Sigmoid colon (tissue), 4 donors: ENCODE measurements around the gene KMT5C.
A peak's percentile ranks its signal among the peaks of the same experiment; 100 is the strongest.

Experiments used
- EP300 ChIP-seq, 4 donors: sonication (generic); formaldehyde crosslinking; IDR thresholded peaks; one replicate each; pipeline ENCODE4 v1.6.1; 2017; ENCODE audit warnings: antibody characterized with exemption in 4 of 4
- POLR2A ChIP-seq, 2 donors: fragments of 450-650 bp; IDR thresholded peaks; one replicate each; pipeline ENCODE4 v1.6.1; 2016; ENCODE audit warnings: antibody characterized with exemption in 2 of 2, mild to moderate bottlenecking in 2 of 2, moderate library complexity in 2 of 2
- POLR2AphosphoS5 ChIP-seq, 4 donors: sonication (generic); formaldehyde crosslinking; IDR thresholded peaks; one replicate each; pipeline ENCODE4 v1.6.1; 2017; ENCODE audit warnings: antibody characterized with exemption in 4 of 4
- TF ChIP-seq, protein P1 (sequence below), 4 experiments: fragments of 450-650 bp in 3 of 4; fragments of 200-600 bp in 1 of 4; IDR thresholded peaks; one replicate each; pipeline ENCODE4 v1.5.1; 2016 to 2019; ENCODE audit warnings: antibody characterized with exemption in 4 of 4, mild to moderate bottlenecking in 3 of 4, moderate library complexity in 2 of 4

GRCh38 chr19:55385724-55386492, 46.2 kb downstream of the KMT5C start, which contains the start of gene RPL28:
- TF ChIP-seq POLR2AphosphoS5 (IDR thresholded peaks at IDR 0.05) (peak; percentile 99 to 100 (median 100)), EP300 (IDR thresholded peaks at IDR 0.05) (no peak), POLR2A (IDR thresholded peaks at IDR 0.05) (peak; percentile 99)
- TF ChIP-seq, protein P1, sequence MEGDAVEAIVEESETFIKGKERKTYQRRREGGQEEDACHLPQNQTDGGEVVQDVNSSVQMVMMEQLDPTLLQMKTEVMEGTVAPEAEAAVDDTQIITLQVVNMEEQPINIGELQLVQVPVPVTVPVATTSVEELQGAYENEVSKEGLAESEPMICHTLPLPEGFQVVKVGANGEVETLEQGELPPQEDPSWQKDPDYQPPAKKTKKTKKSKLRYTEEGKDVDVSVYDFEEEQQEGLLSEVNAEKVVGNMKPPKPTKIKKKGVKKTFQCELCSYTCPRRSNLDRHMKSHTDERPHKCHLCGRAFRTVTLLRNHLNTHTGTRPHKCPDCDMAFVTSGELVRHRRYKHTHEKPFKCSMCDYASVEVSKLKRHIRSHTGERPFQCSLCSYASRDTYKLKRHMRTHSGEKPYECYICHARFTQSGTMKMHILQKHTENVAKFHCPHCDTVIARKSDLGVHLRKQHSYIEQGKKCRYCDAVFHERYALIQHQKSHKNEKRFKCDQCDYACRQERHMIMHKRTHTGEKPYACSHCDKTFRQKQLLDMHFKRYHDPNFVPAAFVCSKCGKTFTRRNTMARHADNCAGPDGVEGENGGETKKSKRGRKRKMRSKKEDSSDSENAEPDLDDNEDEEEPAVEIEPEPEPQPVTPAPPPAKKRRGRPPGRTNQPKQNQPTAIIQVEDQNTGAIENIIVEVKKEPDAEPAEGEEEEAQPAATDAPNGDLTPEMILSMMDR (IDR thresholded peaks at IDR 0.05), result no peak
